Measurements from ENCODE around the gene MCM10.

The MCM10 gene

GRCh38 chr10:13161857-13162271 lies 506 bp downstream of the MCM10 start:
- Histone ChIP-seq H3K9me3 (ENCODE audit: control insufficient read depth in 5 of 5, low read length in 5 of 5) (no peaks in the 10 kb centered on the region), H3K9ac (ENCODE audit: low read length in 5 of 5) (peak overlapping the region in 1 of 5 donors; percentile 14), H3K27ac (ENCODE audit: low read depth, low read length) (no peak overlapping the region)

GRCh38 chr10:13163859-13164258 lies 2.5 kb downstream of the MCM10 start:
- no peaks in the 10 kb centered on the region for H3K9me3 ChIP-seq (ENCODE audit: control insufficient read depth in 5 of 5, low read length in 5 of 5)
- H3K27me3 ChIP-seq (ENCODE audit: control insufficient read depth in 5 of 5, insufficient read depth in 4 of 5, low read length in 5 of 5) = peaks cover 0 to 3% (median 0%) of the 10 kb centered on the region in 5 donors
- no peak overlapping the region for H3K9ac ChIP-seq (ENCODE audit: low read length in 5 of 5)
- H3K27ac ChIP-seq (ENCODE audit: low read depth, low read length) = no peak overlapping the region
- H3K36me3 ChIP-seq (ENCODE audit: control insufficient read depth in 5 of 5, insufficient read depth in 5 of 5, low read length in 5 of 5) = no peaks in the 10 kb centered on the region
- H3K4me3 ChIP-seq (ENCODE audit: low read depth in 1 of 5, low read length in 5 of 5) = no peak overlapping the region
- peaks cover 0 to 14% (median 13%) of the 10 kb centered on the region in 5 donors for H3K4me1 ChIP-seq (ENCODE audit: control insufficient read depth in 5 of 5, insufficient read depth in 5 of 5, low read length in 5 of 5)

More at GRCh38 chr10:13161857-13162271, 506 bp downstream of the MCM10 start:
- H3K27me3 ChIP-seq (ENCODE audit: control insufficient read depth in 5 of 5, insufficient read depth in 4 of 5, low read length in 5 of 5) = peaks cover 0 to 3% (median 0%) of the 10 kb centered on the region in 5 donors
- H3K4me3 ChIP-seq (ENCODE audit: low read depth in 1 of 5, low read length in 5 of 5) = peak overlapping the region in 2 of 5 donors; percentile 31 to 55
- H3K4me1 ChIP-seq (ENCODE audit: control insufficient read depth in 5 of 5, insufficient read depth in 5 of 5, low read length in 5 of 5) = peaks cover 0 to 14% (median 13%) of the 10 kb centered on the region in 5 donors
- H3K36me3 ChIP-seq (ENCODE audit: control insufficient read depth in 5 of 5, insufficient read depth in 5 of 5, low read length in 5 of 5) = no peaks in the 10 kb centered on the region

- Histone ChIP-seq H3K36me3 (ENCODE audit: control insufficient read depth in 5 of 5, insufficient read depth in 5 of 5, low read length in 5 of 5) (no peaks in the 10 kb centered on the region), H3K9me3 (ENCODE audit: control insufficient read depth in 5 of 5, low read length in 5 of 5) (no peaks in the 10 kb centered on the region), H3K27ac (ENCODE audit: low read depth, low read length) (no peak overlapping the region), H3K9ac (ENCODE audit: low read length in 5 of 5) (no peak overlapping the region), H3K27me3 (ENCODE audit: control insufficient read depth in 5 of 5, insufficient read depth in 4 of 5, low read length in 5 of 5) (peaks cover 0 to 3% (median 0%) of the 10 kb centered on the region in 5 donors), H3K4me3 (ENCODE audit: low read depth in 1 of 5, low read length in 5 of 5) (no peak overlapping the region), H3K4me1 (ENCODE audit: control insufficient read depth in 5 of 5, insufficient read depth in 5 of 5, low read length in 5 of 5) (peaks cover 0 to 14% (median 13%) of the 10 kb centered on the region in 5 donors)
Observed at GRCh38 chr10:13165177-13165576, 3.8 kb downstream of the MCM10 start.

GRCh38 chr10:13167568-13167967 lies 6.2 kb downstream of the MCM10 start:
- Histone ChIP-seq H3K4me1 (ENCODE audit: control insufficient read depth in 5 of 5, insufficient read depth in 5 of 5, low read length in 5 of 5) (no peaks in the 10 kb centered on the region), H3K36me3 (ENCODE audit: control insufficient read depth in 5 of 5, insufficient read depth in 5 of 5, low read length in 5 of 5) (no peaks in the 10 kb centered on the region), H3K27ac (ENCODE audit: low read depth, low read length) (no peak overlapping the region), H3K27me3 (ENCODE audit: control insufficient read depth in 5 of 5, insufficient read depth in 4 of 5, low read length in 5 of 5) (no peaks in the 10 kb centered on the region), H3K9me3 (ENCODE audit: control insufficient read depth in 5 of 5, low read length in 5 of 5) (no peaks in the 10 kb centered on the region), H3K4me3 (ENCODE audit: low read depth in 1 of 5, low read length in 5 of 5) (no peak overlapping the region), H3K9ac (ENCODE audit: low read length in 5 of 5) (no peak overlapping the region)

- Histone ChIP-seq H3K27ac (ENCODE audit: low read depth, low read length) (no peak overlapping the region), H3K4me3 (ENCODE audit: low read depth in 1 of 5, low read length in 5 of 5) (no peak overlapping the region), H3K9me3 (ENCODE audit: control insufficient read depth in 5 of 5, low read length in 5 of 5) (no peaks in the 10 kb centered on the region), H3K4me1 (ENCODE audit: control insufficient read depth in 5 of 5, insufficient read depth in 5 of 5, low read length in 5 of 5) (no peaks in the 10 kb centered on the region), H3K9ac (ENCODE audit: low read length in 5 of 5) (no peak overlapping the region), H3K36me3 (ENCODE audit: control insufficient read depth in 5 of 5, insufficient read depth in 5 of 5, low read length in 5 of 5) (no peaks in the 10 kb centered on the region), H3K27me3 (ENCODE audit: control insufficient read depth in 5 of 5, insufficient read depth in 4 of 5, low read length in 5 of 5) (no peaks in the 10 kb centered on the region)
Observed at GRCh38 chr10:13168781-13169180, 7.4 kb downstream of the MCM10 start.

GRCh38 chr10:13173616-13174015 lies 12.3 kb downstream of the MCM10 start:
- H3K9me3 ChIP-seq (ENCODE audit: control insufficient read depth in 5 of 5, low read length in 5 of 5) = no peaks in the 10 kb centered on the region
- no peaks in the 10 kb centered on the region for H3K36me3 ChIP-seq (ENCODE audit: control insufficient read depth in 5 of 5, insufficient read depth in 5 of 5, low read length in 5 of 5)
- no peak overlapping the region for H3K27ac ChIP-seq (ENCODE audit: low read depth, low read length)
- no peaks in the 10 kb centered on the region for H3K4me1 ChIP-seq (ENCODE audit: control insufficient read depth in 5 of 5, insufficient read depth in 5 of 5, low read length in 5 of 5)
- H3K27me3 ChIP-seq (ENCODE audit: control insufficient read depth in 5 of 5, insufficient read depth in 4 of 5, low read length in 5 of 5) = no peaks in the 10 kb centered on the region
- H3K9ac ChIP-seq (ENCODE audit: low read length in 5 of 5) = no peak overlapping the region
- no peak overlapping the region for H3K4me3 ChIP-seq (ENCODE audit: low read depth in 1 of 5, low read length in 5 of 5)

GRCh38 chr10:13180788-13181187 lies 19.4 kb downstream of the MCM10 start:
- H3K4me3 ChIP-seq (ENCODE audit: low read depth in 1 of 5, low read length in 5 of 5) = no peak overlapping the region
- no peaks in the 10 kb centered on the region for H3K27me3 ChIP-seq (ENCODE audit: control insufficient read depth in 5 of 5, insufficient read depth in 4 of 5, low read length in 5 of 5)
- H3K9ac ChIP-seq (ENCODE audit: low read length in 5 of 5) = no peak overlapping the region
- H3K9me3 ChIP-seq (ENCODE audit: control insufficient read depth in 5 of 5, low read length in 5 of 5) = no peaks in the 10 kb centered on the region
- H3K4me1 ChIP-seq (ENCODE audit: control insufficient read depth in 5 of 5, insufficient read depth in 5 of 5, low read length in 5 of 5) = peaks cover 0 to 7% (median 4%) of the 10 kb centered on the region in 5 donors
- H3K27ac ChIP-seq (ENCODE audit: low read depth, low read length) = no peak overlapping the region
- H3K36me3 ChIP-seq (ENCODE audit: control insufficient read depth in 5 of 5, insufficient read depth in 5 of 5, low read length in 5 of 5) = no peaks in the 10 kb centered on the region

- H3K27me3 ChIP-seq (ENCODE audit: control insufficient read depth in 5 of 5, insufficient read depth in 4 of 5, low read length in 5 of 5) = no peaks in the 10 kb centered on the region
- no peak overlapping the region for H3K9ac ChIP-seq (ENCODE audit: low read length in 5 of 5)
- H3K9me3 ChIP-seq (ENCODE audit: control insufficient read depth in 5 of 5, low read length in 5 of 5) = no peaks in the 10 kb centered on the region
- H3K27ac ChIP-seq (ENCODE audit: low read depth, low read length) = no peak overlapping the region
- H3K4me1 ChIP-seq (ENCODE audit: control insufficient read depth in 5 of 5, insufficient read depth in 5 of 5, low read length in 5 of 5) = peaks cover 0 to 7% (median 4%) of the 10 kb centered on the region in 5 donors
- no peaks in the 10 kb centered on the region for H3K36me3 ChIP-seq (ENCODE audit: control insufficient read depth in 5 of 5, insufficient read depth in 5 of 5, low read length in 5 of 5)
- no peak overlapping the region for H3K4me3 ChIP-seq (ENCODE audit: low read depth in 1 of 5, low read length in 5 of 5)
Observed at GRCh38 chr10:13182424-13182823, 21.1 kb downstream of the MCM10 start.

- Histone ChIP-seq H3K4me1 (ENCODE audit: control insufficient read depth in 5 of 5, insufficient read depth in 5 of 5, low read length in 5 of 5) (peaks cover 0 to 7% (median 4%) of the 10 kb centered on the region in 5 donors), H3K27me3 (ENCODE audit: control insufficient read depth in 5 of 5, insufficient read depth in 4 of 5, low read length in 5 of 5) (no peaks in the 10 kb centered on the region), H3K36me3 (ENCODE audit: control insufficient read depth in 5 of 5, insufficient read depth in 5 of 5, low read length in 5 of 5) (no peaks in the 10 kb centered on the region), H3K4me3 (ENCODE audit: low read depth in 1 of 5, low read length in 5 of 5) (no peak overlapping the region), H3K27ac (ENCODE audit: low read depth, low read length) (no peak overlapping the region), H3K9me3 (ENCODE audit: control insufficient read depth in 5 of 5, low read length in 5 of 5) (no peaks in the 10 kb centered on the region), H3K9ac (ENCODE audit: low read length in 5 of 5) (no peak overlapping the region)
Observed at GRCh38 chr10:13183625-13184024, 22.3 kb downstream of the MCM10 start.

GRCh38 chr10:13184276-13184675 lies 22.9 kb downstream of the MCM10 start:
- Histone ChIP-seq H3K9ac (ENCODE audit: low read length in 5 of 5) (no peak overlapping the region), H3K27me3 (ENCODE audit: control insufficient read depth in 5 of 5, insufficient read depth in 4 of 5, low read length in 5 of 5) (no peaks in the 10 kb centered on the region), H3K4me1 (ENCODE audit: control insufficient read depth in 5 of 5, insufficient read depth in 5 of 5, low read length in 5 of 5) (peaks cover 0 to 7% (median 4%) of the 10 kb centered on the region in 5 donors), H3K9me3 (ENCODE audit: control insufficient read depth in 5 of 5, low read length in 5 of 5) (no peaks in the 10 kb centered on the region), H3K4me3 (ENCODE audit: low read depth in 1 of 5, low read length in 5 of 5) (no peak overlapping the region), H3K36me3 (ENCODE audit: control insufficient read depth in 5 of 5, insufficient read depth in 5 of 5, low read length in 5 of 5) (no peaks in the 10 kb centered on the region), H3K27ac (ENCODE audit: low read depth, low read length) (no peak overlapping the region)

Data from subcutaneous abdominal adipose tissue (tissue), 5 donors.